Omental fat pad (tissue), 4 donors: ENCODE results near the gene CPED1. TPM values are rescaled to one million over a fixed set of nuclear protein-coding genes. Genes with fewer than 3 reads are reported as not detected.

Experiments
- ATAC-seq: fragments of 150-250 bp; one replicate; pipeline ENCODE4 v1.9.1; 2016; ENCODE audit warnings: mild to moderate bottlenecking, moderate library complexity; ENCODE audit not compliant: low FRiP score
- DNase-seq: peaks from one replicate; pipeline ENCODE4 v3.0.0-alpha.2; 2019; ENCODE audit warnings: low spot score
- CTCF ChIP-seq, 3 donors: fragments of 450-650 bp; IDR thresholded peaks; one replicate each; pipeline ENCODE4 v1.5.1; 2016 to 2017; ENCODE audit warnings: antibody characterized with exemption in 3 of 3, mild to moderate bottlenecking in 3 of 3, moderate library complexity in 2 of 3
- total RNA-seq, 4 donors: library from RNA; depleted of rRNA; stranded (reverse); fragments of >200 nt; gene quantifications; one replicate each; pipeline ENCODE4 v1.1.0, GENCODE V29; 2016

CPED1 gene
- total RNA-seq, 4 donors from 2014 or later: 24.9 to 63.9 (median 40.9) TPM

- DNase-seq (no peak), ATAC-seq (no peak)
- no peak for TF ChIP-seq CTCF (IDR thresholded peaks at IDR 0.05)
Observed at GRCh38 chr7:121158665-121159064, 170.2 kb downstream of the CPED1 start.

GRCh38 chr7:121159553-121159952 is 171.0 kb downstream of the CPED1 start:
- no peak for TF ChIP-seq CTCF (IDR thresholded peaks at IDR 0.05)
- no peak for ATAC-seq
- no peak for DNase-seq

GRCh38 chr7:121160150-121161008 is 171.9 kb downstream of the CPED1 start:
- ATAC-seq: no peak
- DNase-seq: no peak
- no peak for TF ChIP-seq CTCF (IDR thresholded peaks at IDR 0.05)

GRCh38 chr7:121163699-121164098 is 175.2 kb downstream of the CPED1 start:
- DNase-seq (no peak), ATAC-seq (no peak)
- no peak for TF ChIP-seq CTCF (IDR thresholded peaks at IDR 0.05)

- ATAC-seq: no peak
Observed at GRCh38 chr7:121164247-121164646, 175.7 kb downstream of the CPED1 start.

GRCh38 chr7:121166916-121167315 is 178.4 kb downstream of the CPED1 start:
- ATAC-seq (no peak), DNase-seq (no peak)
- TF ChIP-seq CTCF (IDR thresholded peaks at IDR 0.05): no peak

More at GRCh38 chr7:121164247-121164646, 175.7 kb downstream of the CPED1 start:
- TF ChIP-seq CTCF (IDR thresholded peaks at IDR 0.05): no peak
- DNase-seq: no peak

GRCh38 chr7:121167971-121168370 is 179.5 kb downstream of the CPED1 start:
- no peak for DNase-seq
- no peak for TF ChIP-seq CTCF (IDR thresholded peaks at IDR 0.05)
- no peak for ATAC-seq
